H1 (cell line): ENCODE results near the gene PIM1. TPM values are rescaled to one million over a fixed set of nuclear protein-coding genes. Genes with fewer than 3 reads are reported as not detected.

ENCODE experiments used
- CTCF ChIA-PET: fragments of 300-600 bp; sonication (Branson Sonifier 250); formaldehyde crosslinking; loops from one replicate; lab custom pipeline; 2021; ENCODE audit not compliant: partially characterized antibody; lab: Charles Lee
- POLR2A ChIA-PET: fragments of 300-600 bp; sonication (Branson Sonifier 250); formaldehyde crosslinking; loops from one replicate; lab custom pipeline; 2021; ENCODE audit warnings: inconsistent platforms; ENCODE audit not compliant: partially characterized antibody; lab: Charles Lee
- DNase-seq, 2 experiments: peaks; one replicate each; pipeline versions ENCODE4 v3.0.0 to v3.0.0-alpha.2; 2010 to 2022; ENCODE audit warnings: low spot score in 2 of 2, low read depth in 1 of 2, mixed read lengths in 1 of 2
- FAIRE-seq: peaks from 2 replicates; lab custom pipeline; 2011; peaks lifted over from hg19 to GRCh38; lab: Jason Lieb, UNC
- H2AFZ ChIP-seq: 2 replicates; pipeline ENCODE4 v1.8.1; 2012; ENCODE audit warnings: low read length, inconsistent platforms
- H2AK5ac ChIP-seq: 2 replicates; pipeline ENCODE4 v1.6.1; 2013; ENCODE audit warnings: low read depth, low read length
- H2BK120ac ChIP-seq: replicated peaks from 2 replicates; pipeline ENCODE3; 2013; ENCODE audit warnings: low read depth, low read length, inconsistent platforms
- H2BK12ac ChIP-seq: 2 replicates; pipeline ENCODE4 v1.6.1; 2013; ENCODE audit warnings: low read depth, low read length
- H2BK15ac ChIP-seq: 2 replicates; pipeline ENCODE4 v1.6.1; 2013; ENCODE audit warnings: low read length
- H2BK20ac ChIP-seq: 2 replicates; pipeline ENCODE4 v1.6.1; 2013; ENCODE audit warnings: low read length
- H2BK5ac ChIP-seq: 2 replicates; pipeline ENCODE4 v1.6.1; 2013; ENCODE audit warnings: low read depth, low read length
- H3K14ac ChIP-seq: 2 replicates; pipeline ENCODE4 v1.6.1; 2013; ENCODE audit warnings: inconsistent platforms; ENCODE audit not compliant: insufficient read length
- H3K18ac ChIP-seq: 2 replicates; pipeline ENCODE4 v1.6.1; 2013; ENCODE audit warnings: low read length; ENCODE audit errors: extremely low read depth
- H3K23ac ChIP-seq: 2 replicates; pipeline ENCODE4 v1.6.1; 2013; ENCODE audit warnings: inconsistent platforms; ENCODE audit not compliant: insufficient read length
- H3K23me2 ChIP-seq: 2 replicates; pipeline ENCODE4 v1.6.1; 2013; ENCODE audit warnings: low read depth, low read length
- H3K27ac ChIP-seq: 2 replicates; pipeline ENCODE4 v1.6.1; 2011; ENCODE audit warnings: low read depth, low read length, inconsistent platforms
- H3K27me3 ChIP-seq, 4 experiments: replicated peaks in 1 of 4; 1 replicate in 1 of 4; 2 replicates in 3 of 4; pipeline versions ENCODE4 v1.6.1 to v1.8.1; 2011 to 2013; ENCODE audit warnings: low read length in 3 of 4, mild to moderate bottlenecking in 3 of 4, inconsistent platforms in 2 of 4, mixed read lengths in 2 of 4, moderate library complexity in 1 of 4; ENCODE audit not compliant: control insufficient read depth in 3 of 4, insufficient read depth in 3 of 4; ENCODE audit errors: extremely low read depth in 1 of 4
- H3K36me3 ChIP-seq, 4 experiments: 2 replicates each; pipeline versions ENCODE4 v1.6.1 to v1.8.1; 2011 to 2013; ENCODE audit warnings: mild to moderate bottlenecking in 4 of 4, low read length in 3 of 4, moderate library complexity in 2 of 4, control low read depth in 1 of 4, inconsistent platforms in 1 of 4; ENCODE audit not compliant: insufficient read depth in 4 of 4, control insufficient read depth in 2 of 4
- H3K4ac ChIP-seq: replicated peaks from 2 replicates; pipeline ENCODE3; 2013; ENCODE audit warnings: low read length, low read depth, mixed read lengths, inconsistent platforms; ENCODE audit not compliant: insufficient read length
- H3K4me1 ChIP-seq, 4 experiments: replicated peaks in 1 of 4; 1 replicate in 1 of 4; 2 replicates in 3 of 4; pipeline versions ENCODE4 v1.6.1 to v1.8.1; 2011 to 2013; ENCODE audit warnings: low read length in 3 of 4, inconsistent platforms in 2 of 4, mixed read lengths in 1 of 4; ENCODE audit not compliant: insufficient read depth in 4 of 4, control insufficient read depth in 3 of 4
- H3K4me2 ChIP-seq, 2 experiments: 2 replicates each; pipeline versions ENCODE4 v1.6.1 to v1.8.1; 2011 to 2013; ENCODE audit warnings: low read depth in 2 of 2, low read length in 2 of 2, control low read depth in 1 of 2, inconsistent platforms in 1 of 2, mild to moderate bottlenecking in 1 of 2; ENCODE audit not compliant: insufficient read depth in 1 of 2
- H3K4me3 ChIP-seq, 4 experiments: fragments of 200-600, 300-600 bp in 1 of 4; sonication (generic), shearing (Covaris generic), sonication (Bioruptor Twin) in 1 of 4; 2 replicates each; pipeline versions ENCODE4 v1.5.1 to v1.8.1; 2011 to 2016; ENCODE audit warnings: low read length in 4 of 4, low read depth in 3 of 4, control low read depth in 2 of 4, inconsistent platforms in 2 of 4, mild to moderate bottlenecking in 2 of 4, mixed read lengths in 1 of 4, moderate library complexity in 1 of 4; ENCODE audit not compliant: insufficient read depth in 2 of 4; ENCODE audit errors: extremely low read depth in 1 of 4
- H3K56ac ChIP-seq: replicated peaks from 2 replicates; pipeline ENCODE3; 2013; ENCODE audit warnings: low read depth, mild to moderate bottlenecking, mixed read lengths, low read length, inconsistent platforms; ENCODE audit not compliant: insufficient read length
- H3K79me1 ChIP-seq: 2 replicates; pipeline ENCODE4 v1.6.1; 2013; ENCODE audit warnings: low read depth, low read length, control low read depth
- H3K79me2 ChIP-seq, 2 experiments: 2 replicates each; pipeline versions ENCODE4 v1.6.1 to v1.8.1; 2012 to 2013; ENCODE audit warnings: low read length in 2 of 2, mild to moderate bottlenecking in 2 of 2, inconsistent platforms in 1 of 2; ENCODE audit not compliant: insufficient read depth in 2 of 2, control insufficient read depth in 1 of 2
- H3K9ac ChIP-seq, 4 experiments: replicated peaks in 1 of 4; 1 replicate in 1 of 4; 2 replicates in 3 of 4; pipeline versions ENCODE4 v1.6.1 to v1.8.1; 2011 to 2013; ENCODE audit warnings: low read depth in 3 of 4, low read length in 3 of 4, control low read depth in 2 of 4, mild to moderate bottlenecking in 2 of 4, moderate library complexity in 2 of 4, inconsistent platforms in 1 of 4; ENCODE audit errors: extremely low read depth in 1 of 4
- H3K9me3 ChIP-seq, 2 experiments: 2 replicates each; pipeline versions ENCODE4 v1.6.1 to v1.8.1; 2012 to 2013; ENCODE audit warnings: mild to moderate bottlenecking in 2 of 2, moderate library complexity in 2 of 2, control low read depth in 1 of 2, inconsistent platforms in 1 of 2, low read depth in 1 of 2, low read length in 1 of 2, mixed read lengths in 1 of 2; ENCODE audit not compliant: insufficient read depth in 2 of 2
- H4K20me1 ChIP-seq, 2 experiments: replicated peaks in 1 of 2; 2 replicates each; pipeline versions ENCODE3 to v1.8.1; 2011 to 2013; ENCODE audit warnings: inconsistent platforms in 2 of 2, low read length in 2 of 2, mild to moderate bottlenecking in 1 of 2; ENCODE audit not compliant: insufficient read depth in 2 of 2, control insufficient read depth in 1 of 2
- H4K5ac ChIP-seq: 2 replicates; pipeline ENCODE4 v1.6.1; 2013; ENCODE audit warnings: low read length, low read depth, mixed read lengths, inconsistent platforms; ENCODE audit not compliant: insufficient read length
- H4K8ac ChIP-seq: 2 replicates; pipeline ENCODE4 v1.8.0; 2013; ENCODE audit warnings: mild to moderate bottlenecking, moderate library complexity, low read length, inconsistent platforms; ENCODE audit not compliant: insufficient read depth; ENCODE audit errors: extremely low read depth
- H4K91ac ChIP-seq: replicated peaks from 2 replicates; pipeline ENCODE3; 2013; ENCODE audit warnings: low read length, mixed read lengths, inconsistent platforms; ENCODE audit not compliant: insufficient read length
- ASH2L ChIP-seq: fragments of 200-600, 300-600 bp; sonication (generic); IDR thresholded peaks from one replicate; pipeline ENCODE4 v1.7.1; 2017; ENCODE audit warnings: low read length
- ATF2 ChIP-seq: IDR thresholded peaks from 2 replicates; pipeline ENCODE4 v1.6.1; 2012; ENCODE audit warnings: low read length, inconsistent platforms
- BACH1 ChIP-seq: IDR thresholded peaks from 2 replicates; pipeline ENCODE4 v1.6.1; 2012; ENCODE audit warnings: low read length, improper control_type of control experiment
- CREB1 ChIP-seq: IDR thresholded peaks from 2 replicates; pipeline ENCODE4 v1.6.1; 2012; ENCODE audit warnings: inconsistent platforms
- JUND ChIP-seq: IDR thresholded peaks from 2 replicates; pipeline ENCODE4 v1.6.1; 2011; ENCODE audit warnings: mild to moderate bottlenecking, improper control_type of control experiment, low read length
- KDM1A ChIP-seq: fragments of 200-600, 300-600 bp; sonication (generic); IDR thresholded peaks from 2 replicates; pipeline ENCODE4 v1.7.1; 2016; ENCODE audit warnings: mild to moderate bottlenecking, low read length, borderline replicate concordance
- KDM5A ChIP-seq: fragments of 200-600 bp; IDR thresholded peaks from 2 replicates; pipeline ENCODE4 v1.7.1; 2012; ENCODE audit warnings: mild to moderate bottlenecking, low read length, inconsistent platforms, mixed read lengths
- SAP30 ChIP-seq: fragments of 300-600 bp; sonication (generic); IDR thresholded peaks from 2 replicates; pipeline ENCODE4 v1.7.1; 2012; ENCODE audit warnings: low read length, moderate library complexity, mild to moderate bottlenecking, inconsistent platforms; ENCODE audit not compliant: insufficient read depth, insufficient replicate concordance
- SP1 ChIP-seq: IDR thresholded peaks from 2 replicates; pipeline ENCODE4 v1.6.1; 2011; ENCODE audit warnings: low read depth, low read length
- YY1 ChIP-seq: IDR thresholded peaks from 2 replicates; pipeline ENCODE4 v1.6.1; 2011; ENCODE audit warnings: low read depth, mild to moderate bottlenecking, low read length
- WGBS, 2 experiments: shearing (Covaris generic) in 1 of 2; methylation state at CpG; one replicate each; pipeline versions ENCODE4 v1.1.6 to v1.1.7; 2013 to 2015; ENCODE audit warnings: low lambda C conversion rate in 2 of 2, mixed read lengths in 2 of 2, inconsistent platforms in 1 of 2, low coverage in 1 of 2, missing lambda C conversion rate in 1 of 2; ENCODE audit not compliant: insufficient replicate concordance in 2 of 2, insufficient coverage in 1 of 2, insufficient read length in 1 of 2; ENCODE audit errors: extremely low coverage in 1 of 2, missing lambda C conversion rate in 1 of 2; 5-methylcytosine and 5-hydroxymethylcytosine counted together
- polyA plus RNA-seq, 7 experiments: library from polyadenylated mRNA; depleted of rRNA in 3 of 7; stranded (reverse) in 5 of 7; unstranded in 2 of 7; fragments of >200 nt in 5 of 7; fragments of 200-250 nt in 2 of 7; gene quantifications; 1 replicate in 5 of 7; 2 replicates in 1 of 7; 4 replicates in 1 of 7; pipeline versions ENCODE4 v1.2.1 to v1.2.3, GENCODE V29; 2011 to 2013; ENCODE audit warnings: missing spikeins in 2 of 7, mixed read lengths in 2 of 7
- total RNA-seq: library from RNA; stranded (reverse); fragmentation: NEBNext Ultra II Directional; extraction: Animal tissue kit (Norgen Biotek cat#: 25700); gene quantifications from 2 replicates; pipeline ENCODE4 v1.2.1, GENCODE V29; 2021

The PIM1 gene
- total and polyA plus RNA-seq, 2 of the 8 experiments (the other 6 are each of a cell fraction or from before 2014, with no cell fraction given), result 25.5 to 94.9 TPM

GRCh38 chr6:37168811-37169495 lies 999 bp upstream of the PIM1 start:
- peak overlapping the region; percentile 55 for H4K5ac ChIP-seq
- ChIA-PET POLR2A (interaction anchor here (0.9 to 27.8 kb wide), 15 partner anchors 8 to 145 kb away, joined by 3 to 1024 read pairs (median 8); no protein-coding TSS in a partner anchor), CTCF (interaction anchor here (0.7 to 9.9 kb wide), 9 partner anchors 25 to 143 kb away, joined by 3 to 192 read pairs (median 4); no protein-coding TSS in a partner anchor)
- H3K4me3 ChIP-seq, result peak overlapping the region; percentile 61 to 75 (median 68)
- no peak overlapping the region for H3K14ac ChIP-seq
- peaks cover 11 to 39% of the 10 kb centered on the region in 2 experiments; a peak in 3 of 4 replicates for H3K79me2 ChIP-seq
- peak overlapping the region; percentile 49 for H3K56ac ChIP-seq
- H2BK5ac ChIP-seq, result peak overlapping the region; percentile 92
- H3K9me3 ChIP-seq, result no peaks in the 10 kb centered on the region
- no peak overlapping the region for H3K23ac ChIP-seq
- H3K4me1 ChIP-seq, result peaks cover 6 to 14% (median 10%) of the 10 kb centered on the region in 4 experiments; a peak in 5 of 7 replicates
- no peak for DNase-seq
- H2BK20ac ChIP-seq, result no peak overlapping the region
- H4K20me1 ChIP-seq, result peaks cover 16 to 20% of the 10 kb centered on the region in 2 experiments
- FAIRE-seq, result no peak
- H3K4ac ChIP-seq, result peak overlapping the region; percentile 2
- peak overlapping the region; percentile 29 for H4K91ac ChIP-seq
- 0 out of 2 replicates have a peak overlapping the region, but pooled peaks have one; percentile 2 for H2AFZ ChIP-seq
- peak overlapping the region; percentile 97 for H4K8ac ChIP-seq
- H3K18ac ChIP-seq, result peak overlapping the region; percentile 90
- peaks cover 13 to 25% (median 17%) of the 10 kb centered on the region in 4 experiments for H3K36me3 ChIP-seq
- H2BK15ac ChIP-seq, result peak overlapping the region; percentile 10; the same call in 1 of the 2 replicates
- H3K27ac ChIP-seq, result peak overlapping the region; percentile 97
- H3K79me1 ChIP-seq, result peaks cover 9% of the 10 kb centered on the region
- H3K4me2 ChIP-seq, result peak overlapping the region; percentile 75 to 98
- peaks cover 10% of the 10 kb centered on the region for H3K23me2 ChIP-seq
- peak overlapping the region; percentile 81 to 95 (median 93) for H3K9ac ChIP-seq
- H3K27me3 ChIP-seq, result no peaks in the 10 kb centered on the region
- H2BK120ac ChIP-seq, result peak overlapping the region; percentile 1
- peak overlapping the region; percentile 99 for H2BK12ac ChIP-seq
- peak overlapping the region; percentile 79; the same call in 1 of the 2 replicates for H2AK5ac ChIP-seq
- 3% methylated on average over 29 of the region's 29 CpGs; no CpG with 5 or more reads in 1 of the 2 experiments for WGBS, 2 experiments
- TF ChIP-seq KDM1A (no peak), YY1 (no peak), KDM5A (no peak), BACH1 (no peak), ATF2 (0 out of 2 replicates have a peak, but pooled peaks have one; percentile 22), JUND (0 out of 2 replicates have a peak, but pooled peaks have one; percentile 9), CREB1 (no peak), SAP30 (no peak), ASH2L (no peak), SP1 (no peak)
